Natural killer cell treated with Interleukin-12 subunit alpha and Interleukin-12 subunit beta and Interleukin-15 and Interleukin-18, amount 100 ng/mL, for 72 hours (primary cell): ENCODE results near the gene BORA. TPM values are rescaled to one million over a fixed set of nuclear protein-coding genes. Genes with fewer than 3 reads are reported as not detected.
A peak's percentile ranks its signal among the peaks of the same experiment; 100 is the strongest.
"Not testable (repeated sequence)": the region's sequence is repeated elsewhere in the genome, so short reads cannot be mapped to it uniquely, and the experiment has no call there.

ENCODE experiments used
- ATAC-seq, 2 donors: fragments of 150-1000 bp; cut with Tn5 transposase in 1 of 2; sonication (Bioruptor Pico), chemical (Tn5 transposase) in 1 of 2; 2 replicates each; pipeline ENCODE4 v1.10.0; 2021
- DNase-seq: peaks from one replicate; pipeline ENCODE4 v3.0.0; 2022; ENCODE audit warnings: low spot score
- H3K27ac Mint-ChIP-seq, 2 donors: 1 replicate in 1 of 2; 2 replicates in 1 of 2; pipeline ENCODE4 v1.8.0; 2022; ENCODE audit warnings: mixed read lengths in 2 of 2, mild to moderate bottlenecking in 1 of 2, moderate library complexity in 1 of 2
- H3K27me3 Mint-ChIP-seq, 2 donors: 1 replicate in 1 of 2; 2 replicates in 1 of 2; pipeline ENCODE4 v1.8.0; 2022; ENCODE audit warnings: mixed read lengths in 2 of 2
- H3K36me3 Mint-ChIP-seq: one replicate; pipeline ENCODE4 v1.8.0; 2022; ENCODE audit warnings: mixed read lengths
- H3K4me1 Mint-ChIP-seq, 2 donors: 1 replicate in 1 of 2; 2 replicates in 1 of 2; pipeline ENCODE4 v1.8.0; 2022; ENCODE audit warnings: low read depth in 2 of 2, mixed read lengths in 2 of 2, mild to moderate bottlenecking in 1 of 2
- H3K4me3 Mint-ChIP-seq: one replicate; pipeline ENCODE4 v1.8.0; 2022; ENCODE audit warnings: mixed read lengths
- H3K9me3 Mint-ChIP-seq: 2 replicates; pipeline ENCODE4 v1.8.0; 2022; ENCODE audit warnings: mixed read lengths
- total RNA-seq, 2 donors: library from RNA; stranded (reverse); gene quantifications; one replicate each; pipeline ENCODE4 v1.2.3, GENCODE V29; 2022

Gene BORA
- total RNA-seq, result 10 to 100 TPM; 15.3 to 15.7 TPM

DNA sequence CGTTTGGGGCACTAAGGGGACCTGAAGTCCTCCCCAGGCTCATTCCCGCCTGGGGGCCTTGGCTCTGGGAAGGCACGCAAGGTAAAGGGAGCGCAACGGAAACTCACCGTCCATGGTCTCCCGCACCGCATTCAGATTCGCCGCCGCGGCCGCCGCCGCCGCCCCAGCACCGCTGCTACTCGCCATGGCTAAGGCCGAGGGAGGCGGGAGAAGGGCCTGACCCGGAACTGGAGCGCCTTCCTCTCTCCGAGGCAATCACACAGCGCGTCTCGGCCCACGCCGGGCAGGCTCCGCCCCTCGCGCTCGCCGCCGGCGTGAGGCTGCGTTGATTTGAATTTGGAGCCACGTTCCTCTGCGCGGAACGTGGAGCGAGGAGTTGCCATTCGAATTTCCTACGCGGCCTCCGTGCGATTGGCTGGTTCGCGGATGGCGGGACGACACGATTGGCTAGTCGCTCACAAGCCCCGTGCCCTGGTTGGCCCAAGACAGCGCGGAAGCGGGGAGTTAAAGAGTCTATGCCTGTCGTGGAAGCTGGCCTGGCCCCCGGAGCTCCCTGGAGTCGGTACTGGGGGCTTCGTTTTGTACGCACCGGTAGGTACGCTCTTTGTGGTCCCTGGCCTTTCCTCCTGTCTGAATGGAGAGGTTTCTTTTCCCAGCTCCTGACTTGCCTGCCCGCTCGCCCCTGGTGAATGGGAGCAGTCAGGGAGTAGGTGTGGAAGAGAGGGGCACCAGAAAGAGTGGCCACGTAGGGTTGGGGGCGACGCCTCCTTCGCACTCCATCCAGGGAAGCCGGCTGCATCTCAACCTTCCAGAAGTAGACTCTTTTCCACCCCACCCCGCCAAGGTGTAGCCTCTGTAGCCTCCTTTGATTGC lies at the start of gene BORA, which contains the start of gene MZT1:
Gene BORA (plus strand): TSS at position 507 of the 873 bp plus-strand sequence. CDS start 1,018 bp downstream, outside the sequence.
Gene MZT1 (minus strand): TSS at position 213 of the 873 bp plus-strand sequence. CDS start 27 bp downstream, at position 186.
- Mint-ChIP-seq H3K4me3 (peak within 1 kb of the TSS; percentile 94), H3K9me3 (no peaks in the 10 kb centered on the region), H3K36me3 (peaks cover 27% of the 10 kb centered on the region), H3K27me3 (no peaks in the 10 kb centered on the region), H3K4me1 (peaks cover 30 to 53% of the 10 kb centered on the region in 2 donors), H3K27ac (peak within 1 kb of the TSS; percentile 86)
- peak; percentile 97 to 98 for ATAC-seq
- DNase-seq, result peak; percentile 96

- H3K4me3 Mint-ChIP-seq, result no peak overlapping the region
- ATAC-seq, result no peak
- peaks cover 9 to 11% of the 10 kb centered on the region in 2 donors for H3K27me3 Mint-ChIP-seq
- no peaks in the 10 kb centered on the region for H3K4me1 Mint-ChIP-seq
- no peaks in the 10 kb centered on the region for H3K9me3 Mint-ChIP-seq
- no peaks in the 10 kb centered on the region for H3K36me3 Mint-ChIP-seq
- DNase-seq, result no peak
- H3K27ac Mint-ChIP-seq, result no peak overlapping the region
Measured at GRCh38 chr13:72678312-72678711, 49.4 kb upstream of the BORA start.

- no peak overlapping the region for H3K4me3 Mint-ChIP-seq
- no peak overlapping the region for H3K27ac Mint-ChIP-seq
- DNase-seq, result no peak
- H3K36me3 Mint-ChIP-seq, result no peaks in the 10 kb centered on the region
- peaks cover 8 to 10% of the 10 kb centered on the region in 2 donors for H3K27me3 Mint-ChIP-seq
- ATAC-seq, result no peak
- H3K4me1 Mint-ChIP-seq, result no peaks in the 10 kb centered on the region
- no peaks in the 10 kb centered on the region for H3K9me3 Mint-ChIP-seq
Measured at GRCh38 chr13:72680353-72680752, 47.4 kb upstream of the BORA start.

GRCh38 chr13:72686766-72687165 lies 41.0 kb upstream of the BORA start:
- no peaks in the 10 kb centered on the region for H3K4me1 Mint-ChIP-seq
- no peaks in the 10 kb centered on the region for H3K36me3 Mint-ChIP-seq
- peaks cover 3 to 23% of the 10 kb centered on the region in 2 donors for H3K27me3 Mint-ChIP-seq
- no peak for DNase-seq
- no peak overlapping the region for H3K4me3 Mint-ChIP-seq
- no peak for ATAC-seq
- no peak overlapping the region for H3K27ac Mint-ChIP-seq
- H3K9me3 Mint-ChIP-seq, result no peaks in the 10 kb centered on the region

GRCh38 chr13:72689181-72689696 lies 38.5 kb upstream of the BORA start:
- no peaks in the 10 kb centered on the region for H3K9me3 Mint-ChIP-seq
- ATAC-seq, result no peak

DNA sequence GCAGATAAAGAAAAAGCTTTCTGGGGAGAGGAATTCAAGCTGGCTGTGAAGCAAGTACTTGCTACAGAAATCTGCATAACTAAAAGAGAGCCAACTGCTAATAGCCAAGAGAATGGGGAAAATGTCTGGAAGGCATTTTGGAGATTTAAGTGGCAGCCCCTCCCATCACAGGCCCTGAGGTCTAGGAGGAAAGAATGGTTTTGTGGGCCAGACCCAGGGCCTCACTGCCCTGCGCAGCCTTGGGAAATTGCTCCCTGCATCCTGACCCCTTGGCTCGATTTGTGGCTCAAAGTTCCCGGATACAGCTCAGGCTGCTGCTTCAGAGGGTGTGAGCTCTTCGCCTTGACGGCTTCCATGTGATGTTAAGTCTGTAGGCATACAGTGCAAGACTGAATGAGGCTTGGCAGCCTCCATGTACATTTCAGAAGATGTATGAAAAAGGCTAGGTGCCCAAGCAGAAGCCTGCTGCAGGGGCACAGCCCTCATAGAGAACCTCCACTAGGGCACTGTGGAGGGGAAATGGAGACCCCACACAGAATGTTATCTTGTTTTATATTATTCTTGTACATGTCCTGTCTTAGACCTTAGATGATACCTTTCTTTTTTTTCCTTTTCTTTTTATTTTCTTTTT lies 34.7 kb upstream of the BORA start:
- H3K4me1 Mint-ChIP-seq, result no peaks in the 10 kb centered on the region
- no peaks in the 10 kb centered on the region for H3K9me3 Mint-ChIP-seq
- DNase-seq (no peak), ATAC-seq (no peak)
- no peak overlapping the region for H3K27ac Mint-ChIP-seq
- H3K4me3 Mint-ChIP-seq, result no peak overlapping the region
- H3K36me3 Mint-ChIP-seq, result no peaks in the 10 kb centered on the region
- H3K27me3 Mint-ChIP-seq, result peaks cover 5 to 23% of the 10 kb centered on the region in 2 donors

More at GRCh38 chr13:72689181-72689696, 38.5 kb upstream of the BORA start:
- Mint-ChIP-seq H3K4me3 (no peak overlapping the region), H3K36me3 (no peaks in the 10 kb centered on the region), H3K27ac (no peak overlapping the region), H3K4me1 (no peaks in the 10 kb centered on the region), H3K27me3 (peaks cover 0 to 14% of the 10 kb centered on the region in 2 donors)
- no peak for DNase-seq

DNA sequence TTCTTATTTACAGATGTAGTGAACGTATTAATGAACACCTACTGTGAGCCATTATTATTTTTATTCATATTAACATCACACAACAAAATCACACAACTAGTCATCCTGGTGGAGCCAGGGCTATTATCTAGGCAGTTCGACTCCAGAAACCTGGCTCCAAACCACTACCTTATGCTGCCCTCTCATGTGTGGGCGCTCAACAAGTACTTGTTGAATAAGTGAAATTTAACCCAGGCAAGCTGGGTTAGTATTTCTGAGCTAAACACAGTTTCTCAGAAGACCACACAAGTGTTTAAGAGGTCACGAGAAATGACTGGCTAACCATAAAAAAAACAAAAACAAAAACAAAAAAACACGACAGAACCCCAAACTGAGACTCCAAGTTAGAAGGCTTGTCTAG lies 33.9 kb upstream of the BORA start:
- no peaks in the 10 kb centered on the region for H3K4me1 Mint-ChIP-seq
- H3K27me3 Mint-ChIP-seq, result peaks cover 5 to 23% of the 10 kb centered on the region in 2 donors
- DNase-seq (no peak), ATAC-seq (no peak)
- no peaks in the 10 kb centered on the region for H3K9me3 Mint-ChIP-seq
- H3K27ac Mint-ChIP-seq, result no peak overlapping the region
- H3K4me3 Mint-ChIP-seq, result no peak overlapping the region
- H3K36me3 Mint-ChIP-seq, result no peaks in the 10 kb centered on the region

DNA sequence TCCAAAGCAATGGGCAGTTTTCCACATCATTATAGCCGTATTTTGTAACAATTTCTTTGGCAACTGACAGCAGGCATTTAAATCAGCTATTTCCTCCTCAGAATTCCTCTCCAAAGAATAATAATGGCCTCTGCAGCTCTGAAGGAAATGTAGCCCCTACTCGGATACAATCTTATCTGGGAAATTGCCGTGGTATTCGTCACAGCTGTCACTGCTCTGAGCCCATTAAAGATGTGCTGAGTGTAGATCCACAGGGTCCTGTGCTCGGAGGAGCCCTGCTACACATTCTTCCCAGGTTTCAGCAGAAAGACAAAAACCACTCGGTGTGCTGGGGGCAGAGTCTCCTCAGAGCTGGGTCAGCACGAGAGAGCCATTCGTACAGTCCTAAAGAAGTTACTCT lies 33.4 kb upstream of the BORA start:
- Mint-ChIP-seq H3K9me3 (no peaks in the 10 kb centered on the region), H3K27me3 (peaks cover 7 to 23% of the 10 kb centered on the region in 2 donors), H3K27ac (no peak overlapping the region), H3K4me3 (no peak overlapping the region), H3K4me1 (no peaks in the 10 kb centered on the region), H3K36me3 (no peaks in the 10 kb centered on the region)
- ATAC-seq (no peak), DNase-seq (no peak)

- Mint-ChIP-seq H3K36me3 (no peaks in the 10 kb centered on the region), H3K9me3 (no peaks in the 10 kb centered on the region), H3K4me3 (no peak overlapping the region), H3K27me3 (peaks cover 7 to 9% of the 10 kb centered on the region in 2 donors), H3K27ac (no peak overlapping the region), H3K4me1 (no peaks in the 10 kb centered on the region)
- DNase-seq (no peak), ATAC-seq (no peak)
Measured at GRCh38 chr13:72696579-72696978, 31.1 kb upstream of the BORA start.

DNA sequence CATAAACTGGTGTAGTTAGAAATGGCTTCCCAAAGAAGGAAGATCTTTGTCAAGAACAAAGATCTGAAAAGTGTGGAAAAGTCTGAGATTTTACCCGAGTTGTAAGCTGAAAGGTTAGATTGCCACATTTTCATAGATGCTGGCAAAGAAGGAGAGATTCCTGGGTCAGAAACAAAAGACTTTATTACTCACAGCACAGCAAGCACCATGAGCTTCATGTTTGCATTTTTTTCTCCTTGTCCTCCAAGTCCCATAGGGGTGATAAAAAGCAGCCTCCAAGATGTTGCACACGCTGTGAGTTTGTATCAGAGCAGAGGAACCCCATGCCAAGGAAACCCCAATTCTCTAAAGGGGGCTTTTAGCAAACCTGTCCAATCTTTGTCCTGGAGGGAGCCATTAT lies 29.6 kb upstream of the BORA start:
- DNase-seq (no peak), ATAC-seq (no peak)
- Mint-ChIP-seq H3K4me3 (no peak overlapping the region), H3K9me3 (no peaks in the 10 kb centered on the region), H3K27me3 (peaks cover 7 to 9% of the 10 kb centered on the region in 2 donors), H3K27ac (no peak overlapping the region), H3K36me3 (no peaks in the 10 kb centered on the region), H3K4me1 (no peaks in the 10 kb centered on the region)

DNA sequence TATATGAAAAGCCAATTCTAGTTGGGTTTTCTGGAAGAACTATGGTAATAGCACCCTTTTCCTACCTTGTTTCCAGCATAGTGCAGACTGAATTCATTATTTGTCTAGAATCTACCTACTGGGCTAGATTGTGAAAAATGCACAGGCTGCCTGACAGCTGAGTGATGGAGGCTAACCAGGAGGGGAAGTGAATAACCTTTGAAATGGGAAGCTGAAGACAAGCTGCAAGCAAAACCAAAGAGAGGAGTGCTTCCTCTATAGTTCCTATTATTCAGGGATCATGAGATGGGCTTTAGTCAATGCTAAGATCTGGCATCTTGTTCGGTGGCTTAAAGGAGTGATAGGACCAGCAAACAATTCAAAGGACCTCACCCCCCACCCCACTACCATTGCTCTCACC lies 27.2 kb upstream of the BORA start:
- Mint-ChIP-seq H3K36me3 (peaks cover 3% of the 10 kb centered on the region), H3K4me1 (no peaks in the 10 kb centered on the region), H3K27ac (no peak overlapping the region), H3K9me3 (no peaks in the 10 kb centered on the region), H3K27me3 (peaks cover 0 to 6% of the 10 kb centered on the region in 2 donors), H3K4me3 (no peak overlapping the region)
- DNase-seq (no peak), ATAC-seq (no peak)

- DNase-seq (no peak), ATAC-seq (no peak)
- no peak overlapping the region for H3K27ac Mint-ChIP-seq
- no peak overlapping the region for H3K4me3 Mint-ChIP-seq
- H3K9me3 Mint-ChIP-seq, result no peaks in the 10 kb centered on the region
- H3K4me1 Mint-ChIP-seq, result peaks cover 20 to 21% of the 10 kb centered on the region in 2 donors
- no peaks in the 10 kb centered on the region for H3K27me3 Mint-ChIP-seq
- H3K36me3 Mint-ChIP-seq, result peaks cover 53% of the 10 kb centered on the region
Measured at GRCh38 chr13:72716776-72717175, 10.9 kb upstream of the BORA start.

GRCh38 chr13:72726185-72726584 lies 1.5 kb upstream of the BORA start:
- H3K36me3 Mint-ChIP-seq, result peaks cover 30% of the 10 kb centered on the region
- ATAC-seq, DNase-seq, H3K9me3 Mint-ChIP-seq, H3K27me3 Mint-ChIP-seq: not testable (repeated sequence)
- H3K27ac Mint-ChIP-seq, result peak overlapping the region in 1 of 2 donors; percentile 86
- H3K4me1 Mint-ChIP-seq, result peaks cover 34 to 64% of the 10 kb centered on the region in 2 donors
- peak overlapping the region; percentile 94 for H3K4me3 Mint-ChIP-seq
